Anterior cingulate cortex (tissue), 58 donors: Measurements from ENCODE around the gene OR2T3.
"Not testable (repeated sequence)": the region's sequence is repeated elsewhere in the genome, so short reads cannot be mapped to it uniquely, and the experiment has no call there.

ENCODE experiments used
- DNase-seq, 58 donors: peaks; one replicate each; lab custom pipeline; 2025; lab: John Stamatoyannopoulos, UW

The OR2T3 gene

GRCh38 chr1:248459117-248459516 lies 14.0 kb upstream of the OR2T3 start:
- DNase-seq, result not testable (repeated sequence)

DNA sequence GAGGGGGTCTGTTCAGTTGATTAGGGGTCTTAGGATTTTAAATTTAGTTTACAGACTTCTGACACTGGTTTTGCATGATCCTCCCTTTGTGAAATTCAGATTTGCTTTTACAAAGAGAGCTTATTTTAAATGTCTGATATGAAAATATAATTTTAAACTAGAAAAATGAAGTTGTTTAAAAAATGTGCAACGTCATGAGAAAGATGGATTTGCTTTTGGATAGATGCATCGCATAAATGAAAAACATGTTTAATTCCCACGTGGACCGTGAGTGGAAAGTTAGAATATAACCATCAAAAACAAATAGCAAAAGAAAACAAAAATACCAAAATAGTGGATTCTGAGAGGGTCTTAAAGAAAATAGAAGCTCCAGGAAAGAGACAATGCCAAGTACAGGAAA lies 2.0 kb upstream of the OR2T3 start:
- no peak for DNase-seq

DNA sequence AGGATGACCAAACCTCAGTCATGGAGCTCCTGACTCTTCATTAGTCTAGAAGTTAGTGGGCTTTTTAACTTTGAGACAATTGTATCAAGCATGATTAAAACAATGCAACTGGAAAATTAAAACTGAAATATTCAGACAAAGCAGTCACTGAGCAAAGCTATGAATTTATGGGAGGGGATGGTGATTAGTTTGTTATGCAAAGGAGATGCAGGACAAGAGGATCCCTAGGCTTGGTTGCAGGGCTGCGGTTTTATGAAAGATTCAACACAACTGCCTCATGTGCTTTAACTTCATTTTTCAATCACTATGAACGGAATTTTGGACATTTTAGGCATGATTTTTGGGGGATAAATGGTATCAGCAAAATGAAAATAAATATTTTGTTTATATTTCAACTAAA lies 1.0 kb upstream of the OR2T3 start:
- DNase-seq, result not testable (repeated sequence)

DNA sequence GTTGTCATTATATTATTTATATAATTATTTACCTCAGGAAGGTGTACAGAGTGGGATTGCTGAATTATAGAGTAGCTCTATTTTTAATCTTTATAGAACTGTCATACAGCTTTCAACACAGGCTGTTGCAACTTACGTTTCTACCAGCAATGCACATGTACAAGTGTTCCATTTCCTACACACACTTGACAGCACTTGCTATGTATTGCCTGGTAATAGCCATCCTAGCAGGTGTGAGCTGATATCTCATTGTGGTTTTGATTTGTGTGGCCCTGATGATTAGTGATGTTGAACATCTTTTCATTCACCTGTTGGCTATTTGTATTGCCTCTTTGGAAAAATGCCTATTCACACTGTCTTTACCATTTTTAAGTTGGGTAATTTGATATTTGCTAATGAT lies 2.5 kb downstream of the OR2T3 start:
- not testable (repeated sequence) for DNase-seq

DNA sequence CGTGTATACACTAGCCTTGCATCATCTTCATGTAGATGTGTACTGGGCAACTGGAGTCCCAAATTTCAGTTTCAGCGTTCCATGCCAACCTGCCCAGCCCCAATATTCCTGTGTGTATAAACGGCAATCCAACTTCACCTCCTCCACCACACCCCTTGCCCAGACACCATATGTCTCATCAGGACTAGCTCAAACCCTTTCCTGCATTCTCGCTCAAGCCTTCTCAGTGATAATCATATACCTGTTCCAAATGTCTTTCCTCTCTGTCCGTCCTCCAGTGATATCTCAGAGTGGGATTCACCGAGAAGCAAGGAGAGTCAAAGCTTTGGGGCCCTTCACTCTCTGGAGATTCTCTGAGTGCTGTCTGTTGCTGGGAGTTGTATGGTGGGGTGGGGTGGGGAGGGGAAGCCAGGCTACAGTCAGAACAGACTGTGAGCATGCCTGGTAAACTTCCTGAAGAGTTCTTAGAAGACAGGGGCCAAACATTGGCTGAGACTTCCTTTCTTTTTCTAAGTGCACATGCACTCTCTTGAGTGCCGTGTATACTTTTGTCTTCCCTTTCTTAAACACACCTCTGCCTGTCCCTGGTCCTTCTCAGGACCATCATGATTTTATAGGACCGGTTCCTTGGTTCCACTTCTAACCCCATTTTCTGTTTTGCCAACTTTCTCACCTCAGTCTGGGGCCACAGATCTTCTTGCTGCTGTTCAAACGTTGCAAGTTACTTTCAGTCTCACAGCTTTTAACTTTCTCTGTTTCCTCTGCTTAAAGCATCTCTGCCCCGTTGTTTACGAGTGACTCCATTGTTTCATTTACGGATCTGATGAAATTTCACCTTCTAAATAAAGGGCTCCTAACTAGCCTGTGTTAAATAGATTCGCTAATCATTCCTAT lies 8.8 kb downstream of the OR2T3 start:
- not testable (repeated sequence) for DNase-seq

- DNase-seq, result not testable (repeated sequence)
Measured at GRCh38 chr1:248488289-248488688, 15.1 kb downstream of the OR2T3 start, which contains the start of gene OR2T5. Gene OR2T5, plus strand, starts transcription at chr1:248488589. Its CDS starts 0 bp downstream, at chr1:248488589.

GRCh38 chr1:248496661-248497060 lies 23.5 kb downstream of the OR2T3 start:
- not testable (repeated sequence) for DNase-seq

DNA sequence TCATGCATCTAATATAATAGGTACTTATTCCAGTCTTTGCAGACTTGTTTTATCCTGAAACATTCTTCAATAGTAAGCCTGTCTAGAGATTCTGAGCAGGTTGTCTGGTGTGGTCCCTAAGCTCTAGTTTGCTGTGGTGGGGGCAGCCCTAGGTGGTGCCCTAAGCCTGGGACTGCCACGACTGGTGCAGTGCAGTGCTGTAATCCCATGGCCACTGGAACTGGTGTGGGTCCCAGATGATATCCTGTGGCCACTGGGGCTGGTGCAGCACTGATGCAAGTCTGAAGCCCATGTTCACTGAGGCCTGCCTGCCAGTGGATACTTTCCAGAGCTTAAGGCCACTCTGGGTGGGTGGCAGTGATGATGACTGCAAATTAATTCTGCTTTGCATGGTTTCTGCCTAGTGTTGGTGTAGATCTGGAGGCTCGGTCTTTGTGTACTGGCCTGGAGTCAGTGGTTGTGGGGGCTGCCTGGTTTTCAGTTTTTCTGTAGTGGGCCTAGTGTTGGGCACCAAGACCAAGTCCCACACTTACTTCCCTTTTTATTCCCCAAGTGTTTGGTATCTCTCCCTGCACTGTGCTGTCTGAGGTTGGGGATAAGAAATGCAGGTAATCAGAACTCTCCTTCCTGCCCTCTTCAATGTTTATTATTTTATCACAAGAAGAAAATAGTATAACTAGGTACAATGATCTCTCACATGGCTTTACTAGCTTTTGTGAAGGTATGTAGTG lies 27.3 kb downstream of the OR2T3 start:
- not testable (repeated sequence) for DNase-seq

DNA sequence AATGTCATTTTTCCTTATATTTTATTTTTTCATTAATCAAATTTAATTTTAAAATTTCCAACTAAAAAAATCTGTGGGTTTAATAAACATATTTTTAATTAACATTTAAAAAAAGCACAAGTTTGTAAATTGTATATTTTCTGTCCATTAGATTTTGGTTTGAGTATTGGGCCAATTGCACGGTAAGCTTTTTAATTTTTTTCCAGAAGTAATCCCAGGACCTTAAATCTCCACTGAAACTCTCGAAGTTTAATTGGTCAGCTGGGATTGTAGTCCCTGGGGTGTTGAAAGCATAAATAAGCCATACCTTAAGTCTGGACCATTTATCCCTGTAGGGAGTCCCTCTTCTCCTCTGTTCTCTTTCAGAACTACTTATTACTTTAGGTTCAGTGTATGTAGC lies 34.6 kb downstream of the OR2T3 start, which contains the start of gene OR2G6:
Gene OR2G6, plus strand, starts transcription at position 301 of the 400 bp plus-strand sequence. CDS start 13,574 bp downstream, outside the sequence.
- DNase-seq, result not testable (repeated sequence)

- DNase-seq, result not testable (repeated sequence)
Measured at GRCh38 chr1:248510217-248510616, 37.1 kb downstream of the OR2T3 start.

DNA sequence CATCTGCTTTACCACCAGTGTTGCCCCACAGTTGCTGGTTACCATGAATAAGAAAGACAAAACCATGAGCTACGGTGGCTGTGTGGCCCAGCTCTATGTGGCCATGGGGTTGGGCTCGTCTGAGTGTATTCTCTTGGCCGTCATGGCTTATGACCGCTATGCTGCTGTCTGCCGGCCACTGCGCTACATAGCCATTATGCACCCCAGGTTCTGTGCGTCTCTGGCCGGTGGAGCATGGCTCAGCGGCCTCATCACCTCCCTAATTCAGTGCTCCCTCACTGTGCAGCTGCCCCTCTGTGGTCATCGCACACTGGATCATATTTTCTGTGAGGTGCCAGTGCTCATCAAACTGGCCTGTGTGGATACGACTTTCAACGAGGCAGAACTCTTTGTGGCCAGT lies 48.7 kb downstream of the OR2T3 start:
- no peak for DNase-seq
